ENCODE data around the gene MYH6.

MYH6 gene

DNA sequence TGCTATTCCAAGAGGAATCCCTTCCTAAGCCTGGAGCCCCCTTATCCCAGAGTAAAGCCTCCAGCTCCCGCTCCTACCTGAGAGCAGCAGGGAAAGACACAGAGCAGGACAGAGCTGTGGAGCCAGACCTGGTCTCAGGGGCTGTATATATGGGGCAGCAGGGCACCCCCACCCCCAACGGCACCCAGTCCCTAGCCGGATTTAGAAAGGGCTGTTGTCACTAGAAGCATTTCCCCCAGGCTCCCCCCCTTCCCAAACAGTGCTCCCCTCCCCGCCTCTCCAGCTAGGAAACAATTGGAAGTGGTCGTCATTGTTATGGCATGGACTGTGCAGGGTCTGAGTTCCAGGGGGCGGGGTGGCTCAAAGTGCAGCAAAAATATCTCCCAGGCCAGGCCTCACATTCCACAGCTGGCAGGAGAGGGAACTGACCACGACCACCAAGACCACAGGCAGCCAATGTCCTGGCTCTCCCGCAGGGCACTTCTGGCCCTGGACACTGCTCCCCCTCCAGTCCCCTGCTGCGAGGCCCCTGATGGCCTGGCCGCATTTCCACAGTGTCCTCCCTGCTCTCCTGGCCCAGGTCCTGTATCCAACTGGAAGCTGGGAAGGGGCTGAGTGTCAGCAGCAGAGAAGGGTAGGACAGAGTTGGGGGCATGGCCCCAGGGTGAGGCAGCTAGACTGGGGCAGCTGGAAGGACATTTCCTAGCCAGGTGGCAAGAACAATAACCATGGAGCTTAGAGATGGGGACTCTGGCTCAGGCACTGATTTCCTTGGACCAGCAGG, 27.7 kb upstream of the MYH6 start, which contains the start of gene MYH7:
MYH7 (minus strand) TSS at position 118 of the 784 bp plus-strand sequence. CDS start 1,928 bp downstream, outside the sequence.
- no peaks in the 10 kb centered on the region for H3K27me3 ChIP-seq (ENCODE audit: control insufficient read depth in 1 of 2, insufficient read depth in 2 of 2, low read length in 2 of 2)
- H3K27ac ChIP-seq (ENCODE audit: low read depth, low read length), result no peak within 1 kb of the TSS
- no peaks in the 10 kb centered on the region for H3K9me3 ChIP-seq (ENCODE audit: control insufficient read depth in 1 of 2, low read length in 2 of 2)
- no peaks in the 10 kb centered on the region for H3K36me3 ChIP-seq (ENCODE audit: control insufficient read depth in 1 of 2, insufficient read depth in 2 of 2, low read length in 2 of 2)
- no peak within 1 kb of the TSS for H3K9ac ChIP-seq (ENCODE audit: low read depth in 1 of 2, low read length in 2 of 2)
- H3K4me1 ChIP-seq (ENCODE audit: control insufficient read depth in 1 of 2, insufficient read depth in 2 of 2, low read length in 2 of 2), result no peaks in the 10 kb centered on the region
- no peak within 1 kb of the TSS for H3K4me3 ChIP-seq (ENCODE audit: low read depth in 1 of 2, low read length in 2 of 2)

DNA sequence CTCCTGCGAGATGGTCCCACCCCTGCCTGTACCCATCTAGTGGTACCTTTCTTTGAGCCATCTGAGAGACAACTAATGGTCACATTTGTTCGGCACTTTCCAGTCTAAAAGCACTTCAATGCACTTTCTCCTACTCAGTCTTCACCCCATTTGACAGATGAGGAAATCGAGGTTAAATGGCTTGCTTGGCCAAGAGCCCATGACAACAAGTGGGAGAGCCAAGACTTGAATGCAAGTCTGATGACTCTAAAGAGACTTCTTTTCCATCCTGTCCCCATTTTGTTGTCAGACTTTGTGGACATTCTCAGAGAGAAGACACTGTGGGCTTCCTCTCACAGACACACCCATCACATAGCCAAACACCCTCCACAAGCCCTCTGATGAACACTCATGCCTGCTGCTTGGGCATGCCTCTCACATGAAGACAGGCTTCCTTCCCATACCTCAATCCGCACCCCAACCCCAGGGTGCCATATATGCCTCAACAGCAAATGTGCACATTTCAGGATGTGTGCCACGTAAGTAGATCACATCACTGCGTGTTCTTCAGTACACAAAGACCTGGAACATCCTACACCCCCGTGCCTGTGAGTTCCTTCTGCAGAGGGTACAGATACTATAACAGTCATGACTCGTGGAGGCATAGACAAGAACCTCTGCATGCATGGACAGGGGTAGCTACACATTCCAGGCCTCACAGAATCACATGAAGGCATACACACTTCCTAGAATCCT, 26.6 kb upstream of the MYH6 start:
- H3K27ac ChIP-seq (ENCODE audit: low read depth, low read length), result no peak overlapping the region
- no peak overlapping the region for H3K4me3 ChIP-seq (ENCODE audit: low read depth in 1 of 2, low read length in 2 of 2)
- H3K9me3 ChIP-seq (ENCODE audit: control insufficient read depth in 1 of 2, low read length in 2 of 2), result no peaks in the 10 kb centered on the region
- no peaks in the 10 kb centered on the region for H3K36me3 ChIP-seq (ENCODE audit: control insufficient read depth in 1 of 2, insufficient read depth in 2 of 2, low read length in 2 of 2)
- H3K9ac ChIP-seq (ENCODE audit: low read depth in 1 of 2, low read length in 2 of 2), result no peak overlapping the region
- H3K4me1 ChIP-seq (ENCODE audit: control insufficient read depth in 1 of 2, insufficient read depth in 2 of 2, low read length in 2 of 2), result no peaks in the 10 kb centered on the region
- no peaks in the 10 kb centered on the region for H3K27me3 ChIP-seq (ENCODE audit: control insufficient read depth in 1 of 2, insufficient read depth in 2 of 2, low read length in 2 of 2)

DNA sequence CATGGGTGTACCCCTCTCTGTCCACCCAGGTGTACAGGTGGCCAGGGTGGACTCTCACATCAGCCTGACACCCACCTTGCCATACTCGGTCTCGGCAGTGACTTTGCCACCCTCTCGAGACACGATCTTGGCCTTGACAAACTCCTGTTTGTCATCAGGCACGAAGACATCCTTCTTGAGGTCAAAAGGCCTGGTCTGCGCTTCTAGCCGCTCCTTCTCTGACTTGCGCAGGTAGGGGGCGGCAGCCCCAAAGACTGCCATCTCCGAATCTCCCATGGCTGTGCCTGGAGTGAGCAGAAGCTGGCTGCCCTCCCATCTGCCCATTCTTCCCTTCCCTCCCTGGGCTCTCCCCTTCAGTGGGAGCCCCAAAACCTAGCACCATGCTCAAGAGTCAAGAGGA, 25.4 kb upstream of the MYH6 start:
- Histone ChIP-seq H3K4me1 (ENCODE audit: control insufficient read depth in 1 of 2, insufficient read depth in 2 of 2, low read length in 2 of 2) (no peaks in the 10 kb centered on the region), H3K9me3 (ENCODE audit: control insufficient read depth in 1 of 2, low read length in 2 of 2) (no peaks in the 10 kb centered on the region), H3K4me3 (ENCODE audit: low read depth in 1 of 2, low read length in 2 of 2) (no peak overlapping the region), H3K27ac (ENCODE audit: low read depth, low read length) (no peak overlapping the region), H3K27me3 (ENCODE audit: control insufficient read depth in 1 of 2, insufficient read depth in 2 of 2, low read length in 2 of 2) (no peaks in the 10 kb centered on the region), H3K9ac (ENCODE audit: low read depth in 1 of 2, low read length in 2 of 2) (no peak overlapping the region), H3K36me3 (ENCODE audit: control insufficient read depth in 1 of 2, insufficient read depth in 2 of 2, low read length in 2 of 2) (no peaks in the 10 kb centered on the region)

DNA sequence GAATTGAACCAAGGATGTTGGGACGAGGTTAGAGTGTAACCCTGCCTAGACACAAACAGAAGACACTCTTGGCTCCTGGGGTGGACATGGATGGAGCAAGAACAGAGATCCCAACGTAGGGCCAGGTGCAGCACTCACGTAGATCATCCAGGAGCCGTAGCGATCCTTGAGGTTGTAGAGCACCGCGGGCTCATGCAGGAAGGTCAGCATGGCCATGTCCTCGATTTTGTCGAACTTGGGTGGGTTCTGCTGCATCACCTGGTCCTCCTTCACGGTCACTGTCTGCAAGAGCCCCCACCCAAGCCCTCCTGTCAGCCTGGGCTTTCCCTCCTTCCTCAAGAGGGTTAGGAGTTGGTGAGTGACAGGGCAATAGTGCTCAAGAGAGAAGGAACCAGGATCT, 24.9 kb upstream of the MYH6 start:
- H3K9ac ChIP-seq (ENCODE audit: low read depth in 1 of 2, low read length in 2 of 2), result no peak overlapping the region
- no peaks in the 10 kb centered on the region for H3K27me3 ChIP-seq (ENCODE audit: control insufficient read depth in 1 of 2, insufficient read depth in 2 of 2, low read length in 2 of 2)
- H3K36me3 ChIP-seq (ENCODE audit: control insufficient read depth in 1 of 2, insufficient read depth in 2 of 2, low read length in 2 of 2), result no peaks in the 10 kb centered on the region
- H3K4me1 ChIP-seq (ENCODE audit: control insufficient read depth in 1 of 2, insufficient read depth in 2 of 2, low read length in 2 of 2), result no peaks in the 10 kb centered on the region
- no peaks in the 10 kb centered on the region for H3K9me3 ChIP-seq (ENCODE audit: control insufficient read depth in 1 of 2, low read length in 2 of 2)
- no peak overlapping the region for H3K4me3 ChIP-seq (ENCODE audit: low read depth in 1 of 2, low read length in 2 of 2)
- H3K27ac ChIP-seq (ENCODE audit: low read depth, low read length), result no peak overlapping the region

DNA sequence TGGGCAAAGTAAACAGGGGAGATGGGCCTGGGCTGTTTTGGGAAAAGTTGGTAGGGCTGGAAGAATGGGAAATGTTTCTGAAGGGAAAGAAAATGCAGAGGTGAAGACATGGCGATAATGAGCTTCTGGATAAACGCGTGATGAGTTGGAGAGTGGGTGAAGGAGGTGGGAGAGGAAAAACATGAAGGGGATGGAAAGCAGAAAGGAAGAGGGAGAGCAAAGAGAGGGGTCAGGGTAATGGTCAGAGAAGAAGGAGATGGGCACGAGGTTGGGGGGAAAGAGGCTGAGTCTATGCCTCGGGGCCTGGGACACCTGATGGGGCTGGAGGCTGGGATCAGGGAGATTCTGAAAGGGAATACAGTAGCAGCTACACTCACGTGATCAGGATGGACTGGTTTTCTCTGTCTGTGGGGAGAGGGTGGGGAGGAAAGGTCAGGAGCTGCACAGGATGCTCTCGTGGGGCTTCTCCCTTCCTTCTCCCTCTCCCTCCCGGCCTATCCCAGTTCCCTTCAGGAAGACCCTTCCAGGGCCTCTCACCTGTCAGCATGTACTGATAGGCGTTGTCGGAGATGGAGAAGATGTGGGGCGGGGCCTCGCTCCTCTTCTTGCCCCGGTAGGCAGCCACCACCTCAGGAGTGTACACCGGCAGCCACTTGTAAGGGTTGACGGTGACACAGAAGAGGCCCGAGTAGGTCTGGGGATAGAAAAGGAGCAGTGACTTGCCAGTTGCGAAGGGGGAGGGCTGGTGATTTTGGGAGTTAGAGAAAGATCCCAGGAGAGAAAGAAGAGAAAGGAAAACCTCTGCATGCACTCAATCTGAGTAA, 24.2 kb upstream of the MYH6 start:
- no peaks in the 10 kb centered on the region for H3K36me3 ChIP-seq (ENCODE audit: control insufficient read depth in 1 of 2, insufficient read depth in 2 of 2, low read length in 2 of 2)
- no peak overlapping the region for H3K4me3 ChIP-seq (ENCODE audit: low read depth in 1 of 2, low read length in 2 of 2)
- H3K27ac ChIP-seq (ENCODE audit: low read depth, low read length), result no peak overlapping the region
- H3K27me3 ChIP-seq (ENCODE audit: control insufficient read depth in 1 of 2, insufficient read depth in 2 of 2, low read length in 2 of 2), result no peaks in the 10 kb centered on the region
- no peak overlapping the region for H3K9ac ChIP-seq (ENCODE audit: low read depth in 1 of 2, low read length in 2 of 2)
- no peaks in the 10 kb centered on the region for H3K9me3 ChIP-seq (ENCODE audit: control insufficient read depth in 1 of 2, low read length in 2 of 2)
- no peaks in the 10 kb centered on the region for H3K4me1 ChIP-seq (ENCODE audit: control insufficient read depth in 1 of 2, insufficient read depth in 2 of 2, low read length in 2 of 2)

DNA sequence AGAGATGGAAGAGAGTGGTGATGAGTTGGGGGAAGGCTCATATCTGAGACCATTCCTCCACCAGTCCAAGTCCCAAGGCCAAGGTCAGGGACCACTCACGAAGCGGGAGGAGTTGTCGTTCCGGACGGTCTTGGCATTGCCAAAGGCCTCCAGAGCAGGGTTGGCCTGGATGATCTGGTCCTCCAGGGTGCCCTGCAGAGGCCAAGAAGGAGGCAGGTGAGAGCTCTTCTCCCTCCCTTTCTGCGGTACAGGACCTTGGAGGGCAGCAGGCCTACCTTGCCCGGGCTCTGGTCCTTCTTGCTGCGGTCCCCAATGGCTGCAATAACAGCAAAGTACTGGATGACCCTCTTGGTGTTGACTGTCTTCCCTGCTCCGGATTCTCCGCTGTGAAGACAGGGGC, 23.4 kb upstream of the MYH6 start:
- no peaks in the 10 kb centered on the region for H3K4me1 ChIP-seq (ENCODE audit: control insufficient read depth in 1 of 2, insufficient read depth in 2 of 2, low read length in 2 of 2)
- no peaks in the 10 kb centered on the region for H3K27me3 ChIP-seq (ENCODE audit: control insufficient read depth in 1 of 2, insufficient read depth in 2 of 2, low read length in 2 of 2)
- H3K9ac ChIP-seq (ENCODE audit: low read depth in 1 of 2, low read length in 2 of 2), result no peak overlapping the region
- H3K4me3 ChIP-seq (ENCODE audit: low read depth in 1 of 2, low read length in 2 of 2), result no peak overlapping the region
- no peak overlapping the region for H3K27ac ChIP-seq (ENCODE audit: low read depth, low read length)
- no peaks in the 10 kb centered on the region for H3K36me3 ChIP-seq (ENCODE audit: control insufficient read depth in 1 of 2, insufficient read depth in 2 of 2, low read length in 2 of 2)
- H3K9me3 ChIP-seq (ENCODE audit: control insufficient read depth in 1 of 2, low read length in 2 of 2), result no peaks in the 10 kb centered on the region

DNA sequence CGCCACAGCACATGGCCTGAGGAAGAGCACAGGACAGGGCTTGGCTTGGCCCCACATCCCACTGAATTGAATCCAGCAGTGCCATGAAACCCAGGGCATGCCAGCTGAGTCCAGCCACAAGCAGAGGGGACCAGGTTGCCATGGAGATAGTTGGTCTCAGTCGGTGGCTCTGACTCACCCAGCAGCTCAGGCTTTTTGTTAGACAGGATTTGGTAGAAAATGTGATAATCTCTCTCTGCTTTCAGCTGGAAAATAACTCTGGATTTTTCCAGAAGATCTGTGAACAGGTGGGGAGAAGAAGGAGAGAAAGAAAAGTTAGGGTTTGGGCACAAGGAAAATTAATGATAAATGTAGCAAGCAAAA, 22.6 kb upstream of the MYH6 start:
- Histone ChIP-seq H3K27me3 (ENCODE audit: control insufficient read depth in 1 of 2, insufficient read depth in 2 of 2, low read length in 2 of 2) (no peaks in the 10 kb centered on the region), H3K36me3 (ENCODE audit: control insufficient read depth in 1 of 2, insufficient read depth in 2 of 2, low read length in 2 of 2) (no peaks in the 10 kb centered on the region), H3K9me3 (ENCODE audit: control insufficient read depth in 1 of 2, low read length in 2 of 2) (no peaks in the 10 kb centered on the region), H3K9ac (ENCODE audit: low read depth in 1 of 2, low read length in 2 of 2) (no peak overlapping the region), H3K4me1 (ENCODE audit: control insufficient read depth in 1 of 2, insufficient read depth in 2 of 2, low read length in 2 of 2) (no peaks in the 10 kb centered on the region), H3K27ac (ENCODE audit: low read depth, low read length) (no peak overlapping the region), H3K4me3 (ENCODE audit: low read depth in 1 of 2, low read length in 2 of 2) (no peak overlapping the region)

DNA sequence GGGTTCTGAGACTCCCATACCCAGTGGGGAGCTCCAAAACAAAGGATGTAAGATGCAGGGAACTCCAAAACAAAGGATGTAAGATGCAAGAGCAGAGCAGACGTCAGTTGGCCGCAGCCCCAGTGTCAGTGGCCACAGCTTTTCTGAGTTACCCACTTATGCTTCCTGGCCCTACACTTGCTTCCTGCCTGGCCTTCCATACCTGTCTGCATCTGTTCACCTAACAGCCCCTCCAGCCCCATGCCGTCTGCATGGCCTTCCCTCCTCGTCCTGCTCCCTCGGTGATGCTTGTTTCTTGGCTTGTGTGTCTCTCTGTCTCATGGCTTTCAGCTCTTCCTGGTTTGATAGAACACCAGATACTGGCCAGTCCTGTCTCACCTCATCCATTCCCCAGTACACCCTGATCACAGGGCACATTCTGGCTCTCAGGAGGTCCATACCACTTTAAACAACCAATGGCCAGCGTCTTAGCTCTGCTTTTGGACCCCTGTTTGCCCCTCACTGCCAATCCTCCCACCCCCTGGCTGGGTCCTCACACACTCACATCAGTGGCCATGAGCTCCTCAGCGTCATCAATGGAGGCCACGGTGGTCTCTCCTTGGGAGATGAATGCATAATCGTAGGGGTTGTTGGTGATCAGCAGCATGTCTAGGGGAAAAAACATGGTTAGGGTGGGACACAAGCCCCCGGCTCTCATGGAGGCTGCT, 22.1 kb upstream of the MYH6 start:
- Histone ChIP-seq H3K9me3 (ENCODE audit: control insufficient read depth in 1 of 2, low read length in 2 of 2) (no peaks in the 10 kb centered on the region), H3K4me1 (ENCODE audit: control insufficient read depth in 1 of 2, insufficient read depth in 2 of 2, low read length in 2 of 2) (no peaks in the 10 kb centered on the region), H3K27me3 (ENCODE audit: control insufficient read depth in 1 of 2, insufficient read depth in 2 of 2, low read length in 2 of 2) (no peaks in the 10 kb centered on the region), H3K36me3 (ENCODE audit: control insufficient read depth in 1 of 2, insufficient read depth in 2 of 2, low read length in 2 of 2) (no peaks in the 10 kb centered on the region), H3K27ac (ENCODE audit: low read depth, low read length) (no peak overlapping the region), H3K9ac (ENCODE audit: low read depth in 1 of 2, low read length in 2 of 2) (no peak overlapping the region), H3K4me3 (ENCODE audit: low read depth in 1 of 2, low read length in 2 of 2) (no peak overlapping the region)

DNA sequence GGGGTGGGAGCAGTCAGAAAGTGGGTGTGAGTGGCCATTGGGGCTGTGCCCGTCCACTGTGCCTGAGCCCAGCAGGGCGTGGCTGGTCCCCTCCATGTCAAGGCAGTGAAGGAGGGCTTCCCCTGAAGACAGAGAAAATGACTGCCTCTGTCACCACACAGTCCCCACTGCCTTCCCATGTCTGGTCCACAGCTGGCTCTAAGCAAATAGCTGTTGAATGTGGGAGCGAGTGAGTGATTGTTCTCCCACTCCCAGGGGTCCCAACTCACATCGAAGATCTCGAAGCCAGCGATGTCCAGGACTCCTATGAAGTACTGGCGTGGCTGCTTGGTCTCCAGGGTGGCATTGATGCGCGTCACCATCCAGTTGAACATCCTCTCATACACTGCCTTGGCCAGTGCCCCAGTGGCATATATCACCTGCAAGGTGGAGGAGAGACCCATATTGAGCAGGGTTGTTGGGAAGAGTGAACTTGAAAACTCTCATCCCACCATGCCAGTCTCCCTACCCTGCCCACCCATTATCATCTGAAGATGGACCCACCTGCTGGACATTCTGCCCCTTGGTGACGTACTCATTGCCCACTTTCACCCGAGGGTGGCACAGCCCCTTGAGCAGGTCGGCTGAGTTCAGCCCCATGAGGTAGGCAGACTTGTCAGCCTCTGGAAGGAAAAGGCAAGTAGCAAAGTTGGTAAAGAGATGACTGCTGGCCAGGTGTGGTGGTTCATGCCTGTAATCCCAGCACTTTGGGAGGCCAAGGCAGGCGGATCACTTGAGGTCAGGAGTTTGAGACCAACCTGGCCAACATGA, 20.8 kb upstream of the MYH6 start:
- Histone ChIP-seq H3K27ac (ENCODE audit: low read depth, low read length) (no peak overlapping the region), H3K36me3 (ENCODE audit: control insufficient read depth in 1 of 2, insufficient read depth in 2 of 2, low read length in 2 of 2) (no peaks in the 10 kb centered on the region), H3K9ac (ENCODE audit: low read depth in 1 of 2, low read length in 2 of 2) (no peak overlapping the region), H3K4me1 (ENCODE audit: control insufficient read depth in 1 of 2, insufficient read depth in 2 of 2, low read length in 2 of 2) (no peaks in the 10 kb centered on the region), H3K9me3 (ENCODE audit: control insufficient read depth in 1 of 2, low read length in 2 of 2) (no peaks in the 10 kb centered on the region), H3K4me3 (ENCODE audit: low read depth in 1 of 2, low read length in 2 of 2) (no peak overlapping the region), H3K27me3 (ENCODE audit: control insufficient read depth in 1 of 2, insufficient read depth in 2 of 2, low read length in 2 of 2) (no peaks in the 10 kb centered on the region)
